Measurements from ENCODE around the gene PCTP.

The PCTP gene

DNA sequence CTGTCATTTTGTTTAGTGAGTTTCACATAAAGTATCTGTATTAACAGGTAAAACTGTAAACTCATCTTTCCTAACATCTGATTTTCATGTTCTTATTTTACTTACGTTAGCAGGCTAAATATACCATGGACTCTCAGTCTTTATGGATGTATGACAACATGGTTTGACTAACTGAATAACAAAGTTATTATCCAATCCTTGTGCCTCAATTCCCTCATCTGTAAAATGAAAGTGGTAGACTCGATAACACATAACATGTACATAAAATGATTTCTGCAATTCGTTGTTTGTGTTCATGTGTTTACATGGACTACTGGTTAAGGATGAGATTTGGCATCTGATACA is 9.5 kb upstream of the PCTP start:
- no peak for TF ChIP-seq CTCF (IDR thresholded peaks at IDR 0.05)

- no peak for TF ChIP-seq CTCF (IDR thresholded peaks at IDR 0.05)
Observed at GRCh38 chr17:55742272-55743102, 8.4 kb upstream of the PCTP start.

GRCh38 chr17:55743103-55743679 is 7.7 kb upstream of the PCTP start:
- TF ChIP-seq CTCF (IDR thresholded peaks at IDR 0.05) = no peak

DNA sequence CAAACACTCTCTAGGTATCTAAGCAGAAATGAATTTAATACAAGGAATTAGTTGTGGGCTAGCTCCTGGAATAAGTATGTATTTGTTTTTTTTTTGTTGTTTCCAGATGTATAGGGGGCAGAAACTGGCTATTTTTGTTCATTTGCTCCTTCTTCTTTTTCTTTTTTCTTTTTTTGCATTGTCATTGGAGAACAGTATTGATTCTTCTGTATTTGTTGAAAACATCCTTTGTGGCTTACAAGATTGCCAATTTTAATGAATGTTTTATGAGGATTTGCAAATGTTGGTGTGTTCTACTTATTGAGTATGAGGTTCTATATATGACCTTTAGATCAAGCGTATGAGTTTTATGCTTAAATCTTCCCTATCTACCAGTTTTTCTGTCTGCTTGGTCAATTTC is 5.6 kb upstream of the PCTP start:
- TF ChIP-seq CTCF (IDR thresholded peaks at IDR 0.05) = no peak

- no peak for TF ChIP-seq CTCF (IDR thresholded peaks at IDR 0.05)
Observed at GRCh38 chr17:55746466-55746865, 4.4 kb upstream of the PCTP start.

GRCh38 chr17:55747209-55747608 is 3.6 kb upstream of the PCTP start:
- TF ChIP-seq CTCF (IDR thresholded peaks at IDR 0.05) = no peak

- no peak for TF ChIP-seq CTCF (IDR thresholded peaks at IDR 0.05)
Observed at GRCh38 chr17:55748841-55749240, 2.0 kb upstream of the PCTP start.

Measured in LNCAP (cell line).